Skeletal muscle cell (primary cell): ENCODE results near the gene CLECL1.
"Not testable (repeated sequence)": the region's sequence is repeated elsewhere in the genome, so short reads cannot be mapped to it uniquely, and the experiment has no call there.

Experiments used
- DNase-seq: peaks from one replicate; pipeline ENCODE4 v3.0.0-alpha.2; 2010; ENCODE audit warnings: low read depth
- H3K4me3 ChIP-seq: 2 replicates; pipeline ENCODE4 v1.5.1; 2011; ENCODE audit warnings: low read depth, mild to moderate bottlenecking, control low read depth, low read length, moderate library complexity

The CLECL1 gene

GRCh38 chr12:9699898-9700605, 32.8 kb downstream of the CLECL1 start:
- no peak overlapping the region for H3K4me3 ChIP-seq
- no peak for DNase-seq

GRCh38 chr12:9699269-9699897, 33.5 kb downstream of the CLECL1 start:
- no peak for DNase-seq
- no peak overlapping the region for H3K4me3 ChIP-seq

GRCh38 chr12:9698681-9699080, 34.2 kb downstream of the CLECL1 start:
- no peak for DNase-seq
- no peak overlapping the region for H3K4me3 ChIP-seq

- no peak overlapping the region for H3K4me3 ChIP-seq
- DNase-seq, result no peak
Observed at GRCh38 chr12:9697619-9698018, 35.3 kb downstream of the CLECL1 start.

GRCh38 chr12:9695661-9696060, 37.2 kb downstream of the CLECL1 start:
- not testable (repeated sequence) for H3K4me3 ChIP-seq, DNase-seq

GRCh38 chr12:9695150-9695549, 37.7 kb downstream of the CLECL1 start:
- not testable (repeated sequence) for H3K4me3 ChIP-seq, DNase-seq

- H3K4me3 ChIP-seq, result no peak overlapping the region
- no peak for DNase-seq
Observed at GRCh38 chr12:9694241-9694640, 38.7 kb downstream of the CLECL1 start.

GRCh38 chr12:9692909-9693308, 40.0 kb downstream of the CLECL1 start:
- no peak for DNase-seq
- H3K4me3 ChIP-seq, result no peak overlapping the region

GRCh38 chr12:9687228-9687627, 45.7 kb downstream of the CLECL1 start:
- DNase-seq, result no peak
- H3K4me3 ChIP-seq, result no peak overlapping the region

- no peak for DNase-seq
- H3K4me3 ChIP-seq, result no peak overlapping the region
Observed at GRCh38 chr12:9685915-9686314, 47.0 kb downstream of the CLECL1 start.

- H3K4me3 ChIP-seq, result not testable (repeated sequence)
Observed at GRCh38 chr12:9685366-9685765, 47.5 kb downstream of the CLECL1 start.

GRCh38 chr12:9682949-9683348, 49.9 kb downstream of the CLECL1 start:
- not testable (repeated sequence) for H3K4me3 ChIP-seq, DNase-seq

More at GRCh38 chr12:9685366-9685765, 47.5 kb downstream of the CLECL1 start:
- DNase-seq, result not testable (repeated sequence)

- H3K4me3 ChIP-seq, DNase-seq: not testable (repeated sequence)
Observed at GRCh38 chr12:9682508-9682907, 50.4 kb downstream of the CLECL1 start.

GRCh38 chr12:9674226-9674590, 58.7 kb downstream of the CLECL1 start:
- no peak for DNase-seq
- H3K4me3 ChIP-seq, result no peak overlapping the region

- peak; percentile 84 for DNase-seq
Observed at GRCh38 chr12:9673404-9674225, 59.3 kb downstream of the CLECL1 start.

More at GRCh38 chr12:9673404-9674225, 59.3 kb downstream of the CLECL1 start:
- no peak overlapping the region for H3K4me3 ChIP-seq
